Smooth muscle cell (in vitro differentiated cells): ENCODE measurements around the gene RAB20. TPM values are rescaled to one million over a fixed set of nuclear protein-coding genes. Genes with fewer than 3 reads are reported as not detected.

Experiments used
- DNase-seq: peaks from one replicate; lab custom pipeline; 2025; ENCODE audit not compliant: unreplicated experiment; lab: John Stamatoyannopoulos, UW
- H2AFZ ChIP-seq: fragments of 200-600 bp; sonication (generic); 2 replicates; pipeline ENCODE4 v1.6.0; 2016; ENCODE audit warnings: antibody characterized with exemption, low read depth, mild to moderate bottlenecking
- H3F3A ChIP-seq: fragments of 200-600 bp; sonication (generic); 2 replicates; pipeline ENCODE4 v1.6.0; 2017; ENCODE audit warnings: antibody characterized with exemption, low read depth
- H3K27ac ChIP-seq: fragments of 200-600 bp; sonication (generic); 2 replicates; pipeline ENCODE4 v1.5.1; 2016; ENCODE audit warnings: low read depth, mild to moderate bottlenecking
- H3K27me3 ChIP-seq: fragments of 200-600 bp; sonication (generic); 2 replicates; pipeline ENCODE4 v1.6.1; 2016; ENCODE audit warnings: low read depth, mild to moderate bottlenecking
- H3K36me3 ChIP-seq: fragments of 200-600 bp; sonication (generic); 2 replicates; pipeline ENCODE4 v1.5.1; 2016; ENCODE audit warnings: low read depth
- H3K4me1 ChIP-seq: fragments of 200-600 bp; sonication (generic); 2 replicates; pipeline ENCODE4 v1.5.1; 2016; ENCODE audit warnings: low read depth
- H3K4me2 ChIP-seq: fragments of 200-600 bp; sonication (generic); 2 replicates; pipeline ENCODE4 v1.6.0; 2016; ENCODE audit warnings: mild to moderate bottlenecking
- H3K4me3 ChIP-seq: fragments of 200-600 bp; sonication (generic); 2 replicates; pipeline ENCODE4 v1.5.1; 2016; ENCODE audit warnings: mild to moderate bottlenecking
- H3K79me2 ChIP-seq: fragments of 200-600 bp; sonication (generic); 2 replicates; pipeline ENCODE4 v1.6.0; 2016; ENCODE audit warnings: low read depth, mild to moderate bottlenecking
- H3K9ac ChIP-seq: fragments of 200-600 bp; sonication (generic); 2 replicates; pipeline ENCODE4 v1.6.0; 2016; ENCODE audit warnings: low read depth
- H3K9me3 ChIP-seq: fragments of 200-600 bp; sonication (generic); replicated peaks from 2 replicates; pipeline ENCODE4 v1.5.1; 2016; ENCODE audit warnings: low read depth
- H4K20me1 ChIP-seq: fragments of 200-600 bp; sonication (generic); 2 replicates; pipeline ENCODE4 v1.6.0; 2016; ENCODE audit warnings: low read depth
- WGBS: methylation state at CpG from one replicate; pipeline ENCODE4 v1.1.7; 2016; ENCODE audit warnings: low lambda C conversion rate; 5-methylcytosine and 5-hydroxymethylcytosine counted together
- polyA plus RNA-seq: library from polyadenylated mRNA; unstranded; fragments of >200 nt; fragmentation: Nextera tagmentation; extraction: Ambion mirVana; gene quantifications from 2 replicates; pipeline ENCODE4 v1.2.1, GENCODE V29; 2016
- total RNA-seq: library from RNA; depleted of rRNA; stranded (reverse); fragments of >200 nt; gene quantifications from 2 replicates; pipeline ENCODE4 v1.2.3, GENCODE V29; 2014
- TF ChIP-seq, protein P1 (sequence below): fragments of 200-600 bp; sonication (generic); IDR thresholded peaks from 2 replicates; pipeline ENCODE4 v1.5.1; 2017; ENCODE audit warnings: borderline replicate concordance, mild to moderate bottlenecking, antibody characterized with exemption; ENCODE audit not compliant: insufficient read depth, poor library complexity, severe bottlenecking

RAB20 gene
- total and polyA plus RNA-seq, 2 experiments from 2014 or later, result 12.9 to 18.0 TPM

DNA sequence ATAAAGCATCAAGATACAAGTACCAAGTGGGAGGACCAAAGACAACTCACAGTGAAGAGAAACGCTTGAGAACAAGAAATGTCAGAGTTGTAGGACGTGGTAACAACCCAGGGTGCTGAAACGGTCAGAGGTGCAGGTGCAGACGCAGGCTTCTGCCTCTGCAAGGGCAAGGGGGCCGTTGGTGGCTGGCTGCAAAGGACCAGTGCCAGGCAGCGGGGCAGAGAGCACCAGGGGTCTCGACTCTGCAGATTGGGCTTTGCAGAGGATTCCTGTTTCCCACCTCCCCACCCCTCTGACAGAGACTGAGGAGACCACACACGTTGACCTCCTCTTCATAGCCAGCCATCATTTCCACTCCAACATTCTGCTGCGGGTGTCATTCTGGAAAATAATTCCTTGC lies 38.3 kb downstream of the RAB20 start:
- Histone ChIP-seq H3K9ac (no peak overlapping the region), H3K27ac (no peak overlapping the region), H4K20me1 (peaks cover 27% of the 10 kb centered on the region), H3K27me3 (no peaks in the 10 kb centered on the region), H3F3A (peaks cover 29% of the 10 kb centered on the region), H3K4me3 (no peak overlapping the region), H3K4me1 (peaks cover 3% of the 10 kb centered on the region), H3K9me3 (no peaks in the 10 kb centered on the region), H2AFZ (no peak overlapping the region), H3K79me2 (no peaks in the 10 kb centered on the region), H3K4me2 (no peak overlapping the region), H3K36me3 (no peaks in the 10 kb centered on the region)
- TF ChIP-seq, protein P1, sequence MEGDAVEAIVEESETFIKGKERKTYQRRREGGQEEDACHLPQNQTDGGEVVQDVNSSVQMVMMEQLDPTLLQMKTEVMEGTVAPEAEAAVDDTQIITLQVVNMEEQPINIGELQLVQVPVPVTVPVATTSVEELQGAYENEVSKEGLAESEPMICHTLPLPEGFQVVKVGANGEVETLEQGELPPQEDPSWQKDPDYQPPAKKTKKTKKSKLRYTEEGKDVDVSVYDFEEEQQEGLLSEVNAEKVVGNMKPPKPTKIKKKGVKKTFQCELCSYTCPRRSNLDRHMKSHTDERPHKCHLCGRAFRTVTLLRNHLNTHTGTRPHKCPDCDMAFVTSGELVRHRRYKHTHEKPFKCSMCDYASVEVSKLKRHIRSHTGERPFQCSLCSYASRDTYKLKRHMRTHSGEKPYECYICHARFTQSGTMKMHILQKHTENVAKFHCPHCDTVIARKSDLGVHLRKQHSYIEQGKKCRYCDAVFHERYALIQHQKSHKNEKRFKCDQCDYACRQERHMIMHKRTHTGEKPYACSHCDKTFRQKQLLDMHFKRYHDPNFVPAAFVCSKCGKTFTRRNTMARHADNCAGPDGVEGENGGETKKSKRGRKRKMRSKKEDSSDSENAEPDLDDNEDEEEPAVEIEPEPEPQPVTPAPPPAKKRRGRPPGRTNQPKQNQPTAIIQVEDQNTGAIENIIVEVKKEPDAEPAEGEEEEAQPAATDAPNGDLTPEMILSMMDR, result no peak
- WGBS, result 91% methylated on average over 9 of the region's 9 CpGs
- DNase-seq, result no peak

GRCh38 chr13:110522721-110523120 lies 38.8 kb downstream of the RAB20 start:
- Histone ChIP-seq H3K27ac (no peak overlapping the region), H3K36me3 (no peaks in the 10 kb centered on the region), H4K20me1 (peaks cover 27% of the 10 kb centered on the region), H3K9ac (no peak overlapping the region), H3K4me3 (no peak overlapping the region), H3K4me2 (no peak overlapping the region), H3K9me3 (no peaks in the 10 kb centered on the region), H3K79me2 (no peaks in the 10 kb centered on the region), H3K4me1 (peaks cover 3% of the 10 kb centered on the region), H3F3A (peaks cover 33% of the 10 kb centered on the region), H3K27me3 (no peaks in the 10 kb centered on the region), H2AFZ (no peak overlapping the region)
- 72% methylated on average over 5 of the region's 5 CpGs for WGBS
- no peak for DNase-seq
- TF ChIP-seq, protein P1, result no peak

- TF ChIP-seq, protein P1, result no peak
- Histone ChIP-seq H3K4me3 (no peak overlapping the region), H2AFZ (no peak overlapping the region), H3K27me3 (no peaks in the 10 kb centered on the region), H3K79me2 (no peaks in the 10 kb centered on the region), H3K4me2 (no peak overlapping the region), H3F3A (peaks cover 30% of the 10 kb centered on the region), H3K9me3 (no peaks in the 10 kb centered on the region), H3K4me1 (no peaks in the 10 kb centered on the region), H3K27ac (no peak overlapping the region), H4K20me1 (peaks cover 25% of the 10 kb centered on the region), H3K36me3 (no peaks in the 10 kb centered on the region), H3K9ac (no peak overlapping the region)
- 81% methylated on average over 7 of the region's 7 CpGs for WGBS
- no peak for DNase-seq
Measured at GRCh38 chr13:110521946-110522345, 39.6 kb downstream of the RAB20 start.

GRCh38 chr13:110521296-110521680 lies 40.2 kb downstream of the RAB20 start:
- Histone ChIP-seq H4K20me1 (peaks cover 19% of the 10 kb centered on the region), H3K36me3 (no peaks in the 10 kb centered on the region), H3K9ac (no peak overlapping the region), H3K79me2 (no peaks in the 10 kb centered on the region), H3K9me3 (no peaks in the 10 kb centered on the region), H3K4me2 (no peak overlapping the region), H2AFZ (no peak overlapping the region), H3F3A (peaks cover 29% of the 10 kb centered on the region), H3K4me1 (no peaks in the 10 kb centered on the region), H3K4me3 (no peak overlapping the region), H3K27me3 (no peaks in the 10 kb centered on the region), H3K27ac (peak overlapping the region; percentile 17)
- TF ChIP-seq, protein P1, result no peak
- no peak for DNase-seq
- 96% methylated on average over 10 of the region's 10 CpGs for WGBS
